Lower leg skin (tissue), 4 donors: ENCODE results near the gene FKBP4. TPM values are rescaled to one million over a fixed set of nuclear protein-coding genes. Genes with fewer than 3 reads are reported as not detected.

ENCODE experiments used
- DNase-seq, 2 donors: peaks; one replicate each; pipeline ENCODE4 v3.0.0-alpha.2; 2019; ENCODE audit warnings: low spot score in 2 of 2
- H3K4me3 ChIP-seq: fragments of 200-600 bp; sonication (generic); 2 replicates; pipeline ENCODE4 v1.5.1; 2017; ENCODE audit warnings: mild to moderate bottlenecking, low read depth; ENCODE audit not compliant: poor library complexity, severe bottlenecking
- POLR2A ChIP-seq, 2 donors: fragments of 450-650 bp; IDR thresholded peaks; one replicate each; pipeline ENCODE4 v1.6.1; 2016 to 2017; ENCODE audit warnings: antibody characterized with exemption in 2 of 2, mild to moderate bottlenecking in 1 of 2, moderate library complexity in 1 of 2
- WGBS, 2 donors: methylation state at CpG; one replicate each; pipeline ENCODE4 v1.1.5; 2018; 5-methylcytosine and 5-hydroxymethylcytosine counted together
- intact Hi-C: fragments of 100-400 bp; cut with DNase I; formaldehyde crosslinking; loops from one replicate; pipeline ENCODE4 v1.15.0; 2023; ENCODE audit warnings: low total_unique reads
- total RNA-seq, 4 donors: library from RNA; depleted of rRNA; stranded (reverse); fragments of >200 nt; gene quantifications; one replicate each; pipeline ENCODE4 v1.1.0, GENCODE V29; 2016
- TF ChIP-seq, protein P1 (sequence below), 3 donors: fragments of 450-650 bp; IDR thresholded peaks; one replicate each; pipeline ENCODE4 v1.5.1; 2016; ENCODE audit warnings: antibody characterized with exemption in 3 of 3, mild to moderate bottlenecking in 3 of 3, moderate library complexity in 2 of 3

FKBP4 gene
- total RNA-seq, 4 donors from 2014 or later: 43.1 to 65.0 (median 50.2) TPM

DNA sequence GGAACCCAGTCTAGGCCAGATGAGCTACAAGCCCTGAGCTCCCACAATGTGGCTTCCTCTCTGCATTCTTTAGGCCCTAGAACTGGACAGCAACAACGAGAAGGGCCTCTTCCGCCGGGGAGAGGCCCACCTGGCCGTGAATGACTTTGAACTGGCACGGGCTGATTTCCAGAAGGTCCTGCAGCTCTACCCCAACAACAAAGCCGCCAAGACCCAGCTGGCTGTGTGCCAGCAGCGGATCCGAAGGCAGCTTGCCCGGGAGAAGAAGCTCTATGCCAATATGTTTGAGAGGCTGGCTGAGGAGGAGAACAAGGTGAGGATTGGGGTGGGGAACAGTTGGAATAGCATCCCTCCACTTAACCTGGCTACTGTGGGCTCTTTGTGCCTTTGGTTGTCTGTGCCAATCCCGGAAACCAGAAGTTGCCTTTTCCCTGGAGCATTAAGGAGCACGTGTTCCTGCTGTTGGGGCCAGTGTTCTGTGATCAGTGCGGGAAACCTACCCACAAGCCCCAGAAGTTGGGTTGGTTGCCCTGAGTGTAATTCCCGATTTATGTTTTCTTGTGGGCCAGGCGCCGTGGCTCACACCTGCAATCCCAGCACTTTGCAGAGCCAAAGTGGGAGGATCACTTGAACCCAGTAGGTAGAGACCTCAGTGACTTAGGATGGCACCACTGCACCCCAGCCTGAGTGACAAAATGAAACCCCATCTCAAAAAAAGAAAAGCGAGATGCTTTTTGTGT lies 6.4 kb downstream of the FKBP4 start:
- WGBS, 2 donors: 62 to 67% methylated on average over 16 of the region's 16 CpGs
- H3K4me3 ChIP-seq: no peak overlapping the region
- intact Hi-C loops: no loop called here
- TF ChIP-seq, protein P1, sequence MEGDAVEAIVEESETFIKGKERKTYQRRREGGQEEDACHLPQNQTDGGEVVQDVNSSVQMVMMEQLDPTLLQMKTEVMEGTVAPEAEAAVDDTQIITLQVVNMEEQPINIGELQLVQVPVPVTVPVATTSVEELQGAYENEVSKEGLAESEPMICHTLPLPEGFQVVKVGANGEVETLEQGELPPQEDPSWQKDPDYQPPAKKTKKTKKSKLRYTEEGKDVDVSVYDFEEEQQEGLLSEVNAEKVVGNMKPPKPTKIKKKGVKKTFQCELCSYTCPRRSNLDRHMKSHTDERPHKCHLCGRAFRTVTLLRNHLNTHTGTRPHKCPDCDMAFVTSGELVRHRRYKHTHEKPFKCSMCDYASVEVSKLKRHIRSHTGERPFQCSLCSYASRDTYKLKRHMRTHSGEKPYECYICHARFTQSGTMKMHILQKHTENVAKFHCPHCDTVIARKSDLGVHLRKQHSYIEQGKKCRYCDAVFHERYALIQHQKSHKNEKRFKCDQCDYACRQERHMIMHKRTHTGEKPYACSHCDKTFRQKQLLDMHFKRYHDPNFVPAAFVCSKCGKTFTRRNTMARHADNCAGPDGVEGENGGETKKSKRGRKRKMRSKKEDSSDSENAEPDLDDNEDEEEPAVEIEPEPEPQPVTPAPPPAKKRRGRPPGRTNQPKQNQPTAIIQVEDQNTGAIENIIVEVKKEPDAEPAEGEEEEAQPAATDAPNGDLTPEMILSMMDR (IDR thresholded peaks at IDR 0.05): no peak
- no peak for TF ChIP-seq POLR2A (IDR thresholded peaks at IDR 0.05)
- no peak for DNase-seq

DNA sequence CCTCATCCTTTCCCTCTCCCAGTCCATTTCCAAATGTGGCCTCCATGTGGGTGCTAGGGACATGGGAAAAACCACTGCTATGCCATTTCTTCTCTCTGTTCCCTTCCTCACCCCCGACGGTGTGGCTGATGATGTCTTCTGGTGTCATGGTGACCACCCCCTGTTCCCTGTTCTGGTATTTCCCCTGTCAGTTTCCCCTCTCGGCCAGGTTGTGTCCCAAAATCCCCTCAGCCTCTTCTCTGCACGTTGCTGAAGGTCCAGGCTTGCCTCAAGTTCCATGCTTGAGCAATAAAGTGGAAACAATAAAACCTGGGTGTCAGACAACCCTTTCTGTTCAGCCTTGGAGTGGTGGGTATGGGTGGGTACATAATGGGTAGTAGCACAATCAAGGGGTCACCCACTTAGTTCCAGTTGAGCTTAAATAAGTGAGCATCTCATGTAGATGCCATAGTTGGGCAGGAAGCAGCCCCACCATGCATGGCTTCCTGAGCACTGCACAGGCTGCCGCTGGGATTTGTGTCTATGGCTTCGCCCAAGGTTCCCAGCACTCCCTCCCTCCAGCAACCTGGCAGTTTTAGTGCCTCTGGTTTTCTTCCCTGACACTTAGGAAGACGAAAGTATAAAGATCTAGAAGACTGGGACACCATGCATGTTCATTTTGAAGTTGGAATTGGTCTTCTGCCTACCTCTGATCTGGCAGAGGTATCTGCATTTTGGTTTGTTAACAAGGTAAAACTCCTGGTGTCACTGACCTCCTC lies 9.0 kb downstream of the FKBP4 start:
- DNase-seq: no peak
- WGBS, 2 donors: 75 to 77% methylated on average over 7 of the region's 7 CpGs
- H3K4me3 ChIP-seq: no peak overlapping the region
- intact Hi-C loops: no loop called here
- TF ChIP-seq, protein P1 (IDR thresholded peaks at IDR 0.05): no peak
- TF ChIP-seq POLR2A (IDR thresholded peaks at IDR 0.05): no peak

DNA sequence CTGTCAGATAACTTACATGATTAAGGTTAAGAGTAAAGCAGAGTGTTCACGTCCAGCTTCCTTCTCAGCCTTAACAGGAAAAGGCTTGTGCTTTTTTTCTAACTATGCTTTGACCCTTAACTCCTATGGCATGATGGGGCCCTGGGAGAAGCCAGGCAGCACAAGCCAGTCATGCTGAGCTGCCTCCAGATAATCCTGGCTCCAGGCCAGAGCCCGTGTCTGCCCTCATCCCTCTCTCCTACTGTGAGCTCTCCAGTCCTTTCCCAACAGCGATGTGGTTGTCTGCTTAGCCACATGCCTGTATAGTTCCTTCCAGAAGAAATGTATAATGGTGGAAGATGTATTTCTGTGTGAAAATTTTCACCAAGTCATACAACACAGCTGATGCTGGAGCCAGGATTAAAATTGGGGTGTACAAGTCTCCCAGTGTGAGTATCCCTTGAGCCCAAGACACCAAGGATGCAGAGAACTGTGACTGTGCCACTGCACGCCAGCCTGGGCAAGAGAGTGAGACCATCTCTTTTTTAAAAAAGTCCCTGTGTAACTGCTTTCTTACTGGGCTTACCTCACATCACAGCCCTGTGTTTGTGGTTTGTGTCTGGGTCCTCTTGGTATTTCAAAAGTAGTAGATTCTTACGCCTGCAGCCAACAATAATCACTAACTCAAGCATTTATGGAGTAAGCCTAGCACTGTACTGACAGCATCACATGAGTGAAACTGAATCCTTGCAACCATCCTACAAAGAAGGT lies 9.8 kb downstream of the FKBP4 start:
- no peak overlapping the region for H3K4me3 ChIP-seq
- 63 to 64% methylated on average over 5 of the region's 5 CpGs for WGBS, 2 donors
- intact Hi-C loops: no loop called here
- TF ChIP-seq POLR2A (IDR thresholded peaks at IDR 0.05): no peak
- TF ChIP-seq, protein P1 (IDR thresholded peaks at IDR 0.05): no peak
- no peak for DNase-seq

DNA sequence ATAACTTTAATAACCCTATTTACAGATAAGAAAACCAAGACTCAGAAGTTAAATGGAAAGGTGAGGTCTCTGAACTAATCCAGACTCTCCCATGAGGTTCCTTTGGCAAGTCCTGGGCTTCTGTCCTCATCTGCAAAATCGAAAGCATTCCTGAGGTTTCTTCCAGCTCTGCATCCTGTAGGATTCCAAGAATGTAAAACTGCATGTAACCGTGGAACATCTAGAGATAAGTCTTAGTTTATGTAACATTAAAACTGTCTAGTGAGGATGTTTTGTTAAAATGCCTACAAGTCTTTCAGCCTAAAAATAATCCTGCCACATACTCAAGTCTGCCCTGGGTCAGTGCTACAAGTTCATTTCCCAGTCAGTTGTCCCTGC lies 10.4 kb downstream of the FKBP4 start:
- WGBS, 2 donors: 45 to 46% methylated on average over 2 of the region's 2 CpGs

DNA sequence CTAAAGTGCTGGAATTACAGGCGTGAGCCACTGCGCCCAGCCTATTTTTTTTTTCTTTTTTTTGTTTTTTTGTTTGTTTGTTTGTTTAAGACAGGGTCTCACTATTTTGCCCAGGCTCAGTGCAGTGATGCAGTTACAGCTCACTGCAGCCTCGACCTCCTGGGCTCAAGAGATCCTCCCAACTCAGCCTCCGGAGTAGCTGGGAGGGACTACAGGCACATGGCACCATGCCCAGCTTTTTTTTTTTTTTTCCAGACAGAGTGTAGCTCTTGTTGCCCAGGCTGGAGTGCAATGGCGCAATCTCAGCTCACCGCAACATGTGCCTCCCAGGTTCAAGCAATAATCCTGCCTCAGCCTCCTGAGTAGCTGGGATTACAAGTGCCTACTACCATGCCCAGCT lies 11.9 kb downstream of the FKBP4 start:
- TF ChIP-seq, protein P1 (IDR thresholded peaks at IDR 0.05): no peak
- TF ChIP-seq POLR2A (IDR thresholded peaks at IDR 0.05): no peak
- DNase-seq: no peak
- 92 to 93% methylated on average over 6 of the region's 6 CpGs for WGBS, 2 donors
- no peak overlapping the region for H3K4me3 ChIP-seq
- intact Hi-C loops: no loop called here

More for the DNA sequence above, 10.4 kb downstream of the FKBP4 start:
- no peak for TF ChIP-seq POLR2A (IDR thresholded peaks at IDR 0.05)
- TF ChIP-seq, protein P1 (IDR thresholded peaks at IDR 0.05): no peak
- intact Hi-C loops: no loop called here
- no peak for DNase-seq
- H3K4me3 ChIP-seq: no peak overlapping the region
